Neural progenitor cell (in vitro differentiated cells): ENCODE measurements around the gene CCDC142.

ENCODE experiments used
- CTCF ChIP-seq: fragments of 200-600 bp; sonication (generic); IDR thresholded peaks from 2 replicates; pipeline ENCODE4 v1.5.1; 2017; ENCODE audit warnings: antibody characterized with exemption, mild to moderate bottlenecking
- EZH2 ChIP-seq: fragments of 200-600 bp; sonication (generic); IDR thresholded peaks from 2 replicates; pipeline ENCODE4 v1.6.1; 2017; ENCODE audit warnings: antibody characterized with exemption, mild to moderate bottlenecking, moderate library complexity

GRCh38 chr2:74457549-74458131 lies 25.2 kb downstream of the CCDC142 start:
- no peak for TF ChIP-seq CTCF
- TF ChIP-seq EZH2: no peak
